HG03354 (cell line): ENCODE data around the gene FRMD4A.

Source experiments
- ATAC-seq: cut with Tn5 transposase; IDR thresholded peaks from one replicate; pipeline ENCODE4 v1.9.1; 2021; ENCODE audit warnings: mild to moderate bottlenecking; ENCODE audit not compliant: unreplicated experiment, poor library complexity, severe bottlenecking

Gene FRMD4A

DNA sequence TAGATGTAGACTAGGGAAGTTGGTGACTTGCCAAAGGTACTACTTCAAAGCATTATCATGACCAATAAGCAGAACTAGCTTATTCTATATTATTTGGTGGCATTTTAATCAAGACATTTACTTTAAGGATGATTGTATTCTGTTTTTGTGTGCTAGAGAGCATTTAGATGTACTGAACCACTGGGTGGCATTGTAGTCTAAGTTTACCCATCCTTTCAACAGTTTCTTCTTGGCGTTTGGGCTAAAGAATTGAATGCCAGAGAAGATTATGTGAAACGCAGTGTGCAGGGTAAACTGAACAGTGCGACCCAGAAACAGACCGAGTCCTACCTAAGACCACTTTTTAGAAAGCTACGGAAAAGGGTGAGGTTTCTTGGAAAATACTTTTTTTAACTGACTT is 717.2 kb downstream of the FRMD4A start:
- ATAC-seq, result no peak

DNA sequence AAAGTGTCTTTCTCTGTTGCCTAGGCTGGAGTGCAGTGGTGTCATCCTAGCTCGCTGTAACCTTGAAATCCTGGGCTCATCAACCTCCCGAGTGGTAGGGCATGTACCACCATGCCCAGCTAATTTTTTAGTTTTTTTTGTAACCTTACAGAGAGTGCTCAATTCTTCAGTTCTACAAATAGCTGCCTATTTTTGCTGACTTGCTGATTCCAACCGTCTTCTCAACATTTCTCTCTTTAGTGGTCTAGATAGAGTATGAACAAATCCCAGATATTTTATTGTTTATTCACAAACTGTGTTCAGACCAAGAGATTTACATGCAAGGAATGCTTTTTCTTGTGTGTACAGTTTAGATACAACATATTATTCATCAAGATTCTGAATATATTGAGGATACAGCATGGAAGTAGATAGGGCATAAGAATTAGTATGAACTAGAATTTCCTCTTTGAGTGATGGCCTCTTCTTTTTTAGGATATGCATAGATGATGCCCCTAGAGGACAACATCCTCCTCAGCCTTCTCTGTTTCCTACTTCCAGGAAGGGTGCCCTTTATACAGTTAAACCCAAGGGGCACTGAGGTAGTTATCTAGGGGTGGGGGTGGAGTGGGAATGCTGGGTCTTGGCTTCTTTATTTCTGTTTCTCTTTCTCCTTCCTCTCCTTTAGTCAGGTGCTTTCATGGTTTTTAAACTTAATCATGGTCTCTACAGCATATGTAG is 717.9 kb downstream of the FRMD4A start:
- no peak for ATAC-seq

DNA sequence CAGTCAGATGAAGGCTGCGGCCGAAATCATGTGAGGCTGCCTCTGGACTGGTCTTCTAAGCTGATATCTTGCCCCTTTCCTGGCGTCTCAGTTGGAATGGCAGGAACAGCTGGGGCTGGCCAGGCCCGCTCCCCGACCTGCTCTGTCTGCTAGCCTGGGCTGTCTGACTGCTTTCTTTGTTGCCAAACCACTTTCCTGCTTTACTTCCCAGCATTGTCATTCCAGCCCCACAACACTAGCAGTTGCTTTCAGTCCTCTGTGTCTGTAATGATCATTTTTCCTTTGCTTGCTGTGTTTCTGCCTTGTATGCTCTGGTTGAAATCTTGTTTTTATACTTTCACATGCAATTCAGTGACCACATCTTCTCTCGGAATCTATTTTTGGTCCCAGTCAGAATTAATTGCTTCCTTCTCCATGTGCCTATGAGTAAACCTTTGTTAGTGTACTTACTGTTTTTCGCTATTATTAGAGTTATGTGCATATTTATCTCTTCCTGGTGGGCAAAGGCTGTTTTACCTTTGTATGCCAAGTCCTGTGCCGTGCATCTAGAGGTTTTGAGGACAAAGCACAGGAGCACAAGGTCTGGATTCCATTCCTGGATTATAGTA is 722.4 kb downstream of the FRMD4A start:
- ATAC-seq, result no peak

DNA sequence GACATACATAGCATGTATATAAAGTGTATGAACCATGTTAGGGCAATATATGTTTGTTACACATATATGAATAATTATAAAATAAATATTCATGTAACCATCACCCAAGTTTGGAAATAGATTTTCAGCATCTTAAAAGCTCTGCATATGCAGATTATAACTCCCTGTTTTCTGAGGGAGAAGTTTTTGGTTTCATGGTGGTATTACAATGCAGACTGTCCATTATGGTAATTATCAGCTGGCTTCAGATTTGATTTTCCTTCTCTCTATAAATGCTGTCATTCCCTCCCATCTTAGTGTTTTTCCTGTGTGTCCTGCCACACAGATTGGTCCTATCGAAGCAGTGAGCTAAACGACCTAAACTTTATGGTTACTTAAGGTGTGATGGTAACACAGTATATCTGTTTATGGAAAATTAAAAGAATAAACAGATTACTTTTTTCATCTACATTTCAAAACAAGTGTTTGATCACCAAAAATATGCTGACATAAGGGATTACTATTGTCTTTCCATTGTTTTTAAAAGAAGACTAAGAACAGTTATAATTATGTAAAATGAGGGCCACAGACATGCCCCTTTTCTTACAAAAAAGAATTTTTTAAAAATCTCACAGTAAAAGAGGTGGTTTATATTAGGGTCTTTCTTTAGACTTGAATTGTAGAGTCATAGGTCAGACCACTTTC is 726.2 kb downstream of the FRMD4A start:
- no peak for ATAC-seq

DNA sequence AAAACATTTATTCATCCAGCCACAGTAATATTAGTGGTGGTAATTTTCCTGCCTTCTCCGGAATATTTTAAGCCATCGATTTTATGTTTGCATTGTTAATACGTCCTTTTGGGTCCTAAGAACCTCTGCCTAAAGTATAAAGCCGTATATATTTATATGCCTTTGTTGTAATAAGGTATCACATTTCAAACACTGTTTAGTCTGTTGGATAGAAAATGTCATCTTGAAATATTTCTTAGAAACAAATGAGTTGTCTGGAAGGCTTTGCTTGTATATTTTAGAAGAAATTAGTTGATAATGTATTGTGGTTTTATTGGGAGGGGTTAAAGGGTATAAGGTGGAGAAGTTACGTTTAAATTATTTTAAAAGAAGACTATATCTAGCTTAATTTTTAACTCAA is 732.8 kb downstream of the FRMD4A start:
- ATAC-seq, result no peak

DNA sequence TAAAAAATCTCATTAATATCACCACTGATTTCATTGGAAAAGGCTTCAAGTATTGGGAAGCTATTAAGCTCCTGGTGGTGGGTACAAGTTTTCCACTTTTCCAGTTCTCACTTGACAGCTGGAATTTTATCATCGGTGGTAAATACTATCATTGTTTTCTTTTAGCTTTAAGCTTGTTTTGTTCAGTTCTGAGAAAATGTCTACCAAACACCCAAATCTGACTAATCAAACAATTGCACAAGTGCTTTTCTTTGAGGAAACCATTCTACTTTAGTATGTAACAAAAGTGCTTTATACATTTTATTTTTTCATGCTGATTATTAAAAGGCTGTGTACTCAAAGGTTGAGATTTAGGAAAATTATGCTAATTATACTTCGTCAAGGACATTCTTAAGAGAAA is 736.1 kb downstream of the FRMD4A start:
- no peak for ATAC-seq
